Psoas muscle (tissue), 8 donors: ENCODE measurements around the gene STX4. TPM values are rescaled to one million over a fixed set of nuclear protein-coding genes. Genes with fewer than 3 reads are reported as not detected.

Source experiments
- ATAC-seq, 4 donors: fragments of 200-7000 bp; cut with Tn5 transposase; one replicate each; pipeline ENCODE4 v1.9.1; 2020; ENCODE audit warnings: moderate library complexity in 3 of 4, mild to moderate bottlenecking in 2 of 4
- DNase-seq, 2 donors: peaks; one replicate each; pipeline ENCODE4 v3.0.0-alpha.2; 2020
- H3K27ac ChIP-seq: fragments of 200-600 bp; one replicate; pipeline ENCODE4 v1.8.0; 2022
- H3K27me3 ChIP-seq, 3 donors: fragments of 200-600 bp in 1 of 3; one replicate each; pipeline versions ENCODE4 v1.6.1 to v1.8.0; 2013 to 2022; ENCODE audit warnings: low read length in 2 of 3, mild to moderate bottlenecking in 2 of 3, moderate library complexity in 1 of 3; ENCODE audit not compliant: insufficient read depth in 3 of 3
- H3K36me3 ChIP-seq, 2 donors: fragments of 200-600 bp in 1 of 2; one replicate each; pipeline versions ENCODE4 v1.6.1 to v1.8.0; 2013 to 2022; ENCODE audit warnings: low read depth in 1 of 2, mild to moderate bottlenecking in 1 of 2, moderate library complexity in 1 of 2; ENCODE audit not compliant: insufficient read depth in 1 of 2
- H3K4me1 ChIP-seq: fragments of 200-600 bp; one replicate; pipeline ENCODE4 v1.8.0; 2022
- H3K4me3 ChIP-seq: fragments of 200-600 bp; one replicate; pipeline ENCODE4 v1.8.0; 2022; ENCODE audit warnings: mild to moderate bottlenecking
- H3K9me3 ChIP-seq: fragments of 200-600 bp; one replicate; pipeline ENCODE4 v1.8.0; 2022
- WGBS, 3 donors: extraction: QIAGEN DNeasy Blood & Tissue Kit; methylation state at CpG; one replicate each; pipeline versions ENCODE4 v1.1.6 to v1.1.7; 2013; 5-methylcytosine and 5-hydroxymethylcytosine counted together
- intact Hi-C, 2 donors: fragments of 100-400 bp; cut with DNase I; formaldehyde crosslinking; loops; one replicate each; pipeline versions ENCODE4 v1.11.0 to v1.14.2; 2022
- polyA plus RNA-seq, 3 donors: library from polyadenylated mRNA; stranded (reverse); fragments of 200-250 nt; gene quantifications; one replicate each; pipeline ENCODE4 v1.2.3, GENCODE V29; 2013
- total RNA-seq, 4 donors: library from RNA; stranded (reverse); fragmentation: NEBNext Ultra II Directional in 2 of 4; extraction: Animal tissue kit (Norgen Biotek cat#: 25700) in 2 of 4; gene quantifications; one replicate each; pipeline versions ENCODE4 v1.2.1 to v1.2.4, GENCODE V29; 2021 to 2023
- TF ChIP-seq, protein P1 (sequence below): fragments of 200-600 bp; IDR thresholded peaks from one replicate; pipeline ENCODE4 v1.8.0; 2022; ENCODE audit warnings: antibody characterized with exemption
- donor health status: healthy with polysubstance abuse.
- donor health status: DM: no; HTN: no; CAD: no; lungs with moderate emphysema.
- donor health status: Bipolar disorder and iron deficiency.
- donor health status: healthy.
- donor health status: DM: yes; HTN: yes; CAD: no.
- donor health status: DM: no; HTN: no; CAD: no.
- donor health status: DM: no; HTN: no; CAD: no.
- donor health status: DM: yes; HTN: yes; CAD: no.

Gene STX4
- total and polyA plus RNA-seq, 7 donors = 47.6 to 123 (median 57.8) TPM

DNA sequence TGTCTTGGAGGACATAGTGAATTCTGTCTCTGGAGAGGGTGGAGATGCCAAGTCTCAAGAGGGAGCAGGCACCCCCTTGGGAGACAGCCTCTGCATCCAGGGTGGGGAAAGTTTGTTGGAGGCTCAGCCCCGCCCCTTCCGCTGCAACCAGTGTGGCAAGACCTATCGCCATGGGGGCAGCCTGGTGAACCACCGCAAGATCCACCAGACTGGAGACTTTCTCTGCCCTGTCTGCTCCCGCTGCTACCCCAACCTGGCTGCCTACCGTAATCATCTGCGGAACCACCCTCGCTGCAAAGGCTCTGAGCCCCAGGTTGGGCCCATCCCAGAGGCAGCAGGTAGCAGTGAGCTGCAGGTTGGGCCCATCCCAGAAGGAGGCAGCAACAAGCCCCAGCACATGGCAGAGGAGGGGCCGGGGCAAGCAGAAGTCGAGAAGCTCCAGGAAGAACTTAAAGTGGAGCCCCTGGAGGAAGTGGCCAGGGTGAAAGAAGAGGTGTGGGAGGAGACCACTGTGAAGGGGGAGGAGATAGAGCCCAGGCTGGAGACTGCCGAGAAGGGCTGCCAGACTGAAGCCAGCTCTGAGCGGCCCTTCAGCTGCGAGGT lies 46.1 kb downstream of the STX4 start:
- H3K4me3 ChIP-seq = no peak overlapping the region
- H3K4me1 ChIP-seq = peaks cover 20% of the 10 kb centered on the region
- H3K27ac ChIP-seq = no peak overlapping the region
- no peaks in the 10 kb centered on the region for H3K27me3 ChIP-seq
- intact Hi-C loops = no loop called here
- DNase-seq = no peak
- TF ChIP-seq, protein P1, sequence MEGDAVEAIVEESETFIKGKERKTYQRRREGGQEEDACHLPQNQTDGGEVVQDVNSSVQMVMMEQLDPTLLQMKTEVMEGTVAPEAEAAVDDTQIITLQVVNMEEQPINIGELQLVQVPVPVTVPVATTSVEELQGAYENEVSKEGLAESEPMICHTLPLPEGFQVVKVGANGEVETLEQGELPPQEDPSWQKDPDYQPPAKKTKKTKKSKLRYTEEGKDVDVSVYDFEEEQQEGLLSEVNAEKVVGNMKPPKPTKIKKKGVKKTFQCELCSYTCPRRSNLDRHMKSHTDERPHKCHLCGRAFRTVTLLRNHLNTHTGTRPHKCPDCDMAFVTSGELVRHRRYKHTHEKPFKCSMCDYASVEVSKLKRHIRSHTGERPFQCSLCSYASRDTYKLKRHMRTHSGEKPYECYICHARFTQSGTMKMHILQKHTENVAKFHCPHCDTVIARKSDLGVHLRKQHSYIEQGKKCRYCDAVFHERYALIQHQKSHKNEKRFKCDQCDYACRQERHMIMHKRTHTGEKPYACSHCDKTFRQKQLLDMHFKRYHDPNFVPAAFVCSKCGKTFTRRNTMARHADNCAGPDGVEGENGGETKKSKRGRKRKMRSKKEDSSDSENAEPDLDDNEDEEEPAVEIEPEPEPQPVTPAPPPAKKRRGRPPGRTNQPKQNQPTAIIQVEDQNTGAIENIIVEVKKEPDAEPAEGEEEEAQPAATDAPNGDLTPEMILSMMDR = no peak
- 84 to 87% (median 86%) methylated on average over 13 of the region's 13 CpGs for WGBS, 3 donors
- no peak for ATAC-seq
- H3K36me3 ChIP-seq = peaks cover 4 to 89% of the 10 kb centered on the region in 2 donors
- no peaks in the 10 kb centered on the region for H3K9me3 ChIP-seq

DNA sequence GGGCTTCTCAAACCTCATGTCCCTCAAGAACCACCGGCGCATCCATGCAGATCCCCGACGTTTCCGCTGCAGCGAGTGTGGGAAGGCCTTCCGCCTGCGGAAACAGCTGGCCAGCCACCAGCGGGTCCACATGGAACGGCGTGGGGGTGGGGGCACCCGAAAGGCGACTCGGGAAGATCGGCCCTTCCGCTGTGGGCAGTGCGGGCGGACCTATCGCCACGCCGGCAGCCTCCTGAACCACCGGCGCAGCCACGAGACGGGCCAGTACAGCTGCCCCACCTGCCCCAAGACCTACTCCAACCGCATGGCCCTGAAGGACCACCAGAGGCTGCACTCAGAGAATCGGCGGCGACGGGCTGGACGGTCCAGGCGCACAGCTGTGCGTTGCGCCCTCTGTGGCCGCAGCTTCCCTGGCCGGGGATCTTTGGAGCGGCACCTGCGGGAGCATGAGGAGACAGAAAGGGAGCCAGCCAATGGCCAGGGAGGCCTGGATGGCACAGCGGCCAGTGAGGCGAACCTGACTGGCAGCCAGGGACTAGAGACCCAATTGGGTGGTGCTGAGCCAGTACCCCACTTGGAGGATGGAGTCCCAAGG lies 46.8 kb downstream of the STX4 start:
- no peak for DNase-seq
- intact Hi-C loops = no loop called here

DNA sequence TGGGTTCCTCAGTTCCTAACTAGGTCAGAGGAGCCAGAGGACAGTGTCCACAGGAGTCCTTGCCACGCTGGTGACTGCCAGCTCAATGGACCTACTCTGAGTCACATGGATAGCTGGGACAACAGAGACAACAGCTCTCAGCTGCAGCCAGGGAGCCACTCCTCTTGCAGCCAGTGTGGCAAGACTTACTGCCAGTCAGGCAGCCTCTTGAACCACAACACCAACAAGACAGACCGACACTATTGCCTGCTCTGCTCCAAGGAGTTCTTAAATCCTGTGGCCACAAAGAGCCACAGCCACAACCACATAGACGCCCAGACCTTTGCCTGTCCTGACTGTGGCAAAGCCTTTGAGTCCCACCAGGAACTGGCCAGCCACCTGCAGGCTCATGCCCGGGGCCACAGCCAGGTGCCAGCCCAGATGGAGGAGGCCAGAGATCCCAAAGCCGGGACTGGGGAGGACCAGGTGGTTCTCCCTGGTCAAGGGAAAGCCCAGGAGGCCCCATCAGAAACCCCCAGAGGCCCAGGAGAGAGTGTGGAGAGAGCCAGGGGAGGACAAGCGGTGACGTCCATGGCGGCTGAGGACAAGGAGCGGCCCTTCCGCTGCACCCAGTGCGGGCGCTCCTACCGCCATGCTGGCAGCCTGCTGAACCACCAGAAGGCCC lies 47.5 kb downstream of the STX4 start:
- Histone ChIP-seq H3K27me3 (no peaks in the 10 kb centered on the region), H3K9me3 (no peaks in the 10 kb centered on the region), H3K36me3 (peaks cover 4 to 95% of the 10 kb centered on the region in 2 donors), H3K4me1 (peaks cover 9% of the 10 kb centered on the region), H3K4me3 (no peak overlapping the region), H3K27ac (no peak overlapping the region)
- intact Hi-C loops = no loop called here
- DNase-seq (no peak), ATAC-seq (peak in 1 of 4 donors; percentile 23)
- WGBS, 3 donors = 82 to 92% (median 86%) methylated on average over 13 of the region's 13 CpGs
- TF ChIP-seq, protein P1 = no peak

More for the DNA sequence above, 46.8 kb downstream of the STX4 start:
- peaks cover 4 to 96% of the 10 kb centered on the region in 2 donors for H3K36me3 ChIP-seq
- TF ChIP-seq, protein P1 = no peak
- 91 to 93% (median 93%) methylated on average over 37 to 40 of the region's 40 CpGs for WGBS, 3 donors
- no peak for ATAC-seq
- no peaks in the 10 kb centered on the region for H3K27me3 ChIP-seq
- H3K9me3 ChIP-seq = no peaks in the 10 kb centered on the region
- H3K4me3 ChIP-seq = no peak overlapping the region
- H3K27ac ChIP-seq = no peak overlapping the region
- H3K4me1 ChIP-seq = peaks cover 17% of the 10 kb centered on the region

GRCh38 chr16:31081428-31082351 lies 48.3 kb downstream of the STX4 start:
- DNase-seq = peak in 1 of 2 donors; percentile 58
- H3K36me3 ChIP-seq = peaks cover 4 to 89% of the 10 kb centered on the region in 2 donors
- no peak overlapping the region for H3K4me3 ChIP-seq
- no peaks in the 10 kb centered on the region for H3K9me3 ChIP-seq
- WGBS, 3 donors = 76 to 83% (median 81%) methylated on average over 25 to 26 of the region's 26 CpGs
- TF ChIP-seq, protein P1 = no peak
- no peak for ATAC-seq
- intact Hi-C loops = no loop called here
- peaks cover 7% of the 10 kb centered on the region for H3K4me1 ChIP-seq
- H3K27ac ChIP-seq = no peak overlapping the region
- no peaks in the 10 kb centered on the region for H3K27me3 ChIP-seq
